Panc1 (cell line): ENCODE measurements around the gene SORCS1.
"Not testable (repeated sequence)": the region's sequence is repeated elsewhere in the genome, so short reads cannot be mapped to it uniquely, and the experiment has no call there.

Source experiments
- CTCF ChIP-seq: fragments of 450-650 bp; IDR thresholded peaks from 2 replicates; pipeline ENCODE4 v1.5.1; 2017; ENCODE audit warnings: mild to moderate bottlenecking
- POLR2AphosphoS5 ChIP-seq: IDR thresholded peaks from 2 replicates; pipeline ENCODE4 v1.6.1; 2012; ENCODE audit warnings: mild to moderate bottlenecking, low read depth, low read length, moderate library complexity

DNA sequence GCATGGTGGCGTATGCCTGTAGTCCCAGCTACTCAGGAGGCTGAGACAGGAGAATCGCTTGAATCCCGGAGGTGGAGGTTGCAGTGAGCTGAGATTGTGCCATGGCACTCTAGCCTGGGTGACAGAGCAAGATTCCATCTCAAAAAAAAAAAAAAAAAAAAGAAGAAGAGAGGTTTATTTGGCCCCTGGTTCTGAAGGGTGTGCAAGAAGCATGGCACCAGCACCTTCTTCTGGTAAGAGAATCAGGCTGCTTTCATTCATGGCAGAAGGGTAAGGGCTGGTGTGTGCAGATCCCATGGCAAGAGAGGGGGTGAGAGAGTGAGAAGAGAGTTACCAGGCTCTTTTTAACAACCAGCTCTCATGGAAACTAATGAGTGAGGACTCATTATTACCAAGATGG is 140.5 kb downstream of the SORCS1 start:
- not testable (repeated sequence) for TF ChIP-seq POLR2AphosphoS5, CTCF
